Adrenal gland (tissue), 5 donors: ENCODE measurements around the gene TRAF1.

Source experiments
- POLR2A ChIP-seq, 2 donors: fragments of 450-650 bp; IDR thresholded peaks; one replicate each; pipeline ENCODE4 v1.6.1; 2017; ENCODE audit warnings: antibody characterized with exemption in 2 of 2, mild to moderate bottlenecking in 2 of 2, moderate library complexity in 1 of 2
- TF ChIP-seq, protein P1 (sequence below), 6 experiments: fragments of 450-650 bp in 4 of 6; fragments of 200-600 bp in 2 of 6; sonication (generic) in 1 of 6; IDR thresholded peaks; 1 replicate in 5 of 6; 2 replicates in 1 of 6; pipeline versions ENCODE4 v1.5.1 to v1.8.0; 2016 to 2021; ENCODE audit warnings: antibody characterized with exemption in 6 of 6, mild to moderate bottlenecking in 2 of 6, moderate library complexity in 1 of 6
- donor health status: DM: no; HTN: no; CAD: no.

- TF ChIP-seq, protein P1, sequence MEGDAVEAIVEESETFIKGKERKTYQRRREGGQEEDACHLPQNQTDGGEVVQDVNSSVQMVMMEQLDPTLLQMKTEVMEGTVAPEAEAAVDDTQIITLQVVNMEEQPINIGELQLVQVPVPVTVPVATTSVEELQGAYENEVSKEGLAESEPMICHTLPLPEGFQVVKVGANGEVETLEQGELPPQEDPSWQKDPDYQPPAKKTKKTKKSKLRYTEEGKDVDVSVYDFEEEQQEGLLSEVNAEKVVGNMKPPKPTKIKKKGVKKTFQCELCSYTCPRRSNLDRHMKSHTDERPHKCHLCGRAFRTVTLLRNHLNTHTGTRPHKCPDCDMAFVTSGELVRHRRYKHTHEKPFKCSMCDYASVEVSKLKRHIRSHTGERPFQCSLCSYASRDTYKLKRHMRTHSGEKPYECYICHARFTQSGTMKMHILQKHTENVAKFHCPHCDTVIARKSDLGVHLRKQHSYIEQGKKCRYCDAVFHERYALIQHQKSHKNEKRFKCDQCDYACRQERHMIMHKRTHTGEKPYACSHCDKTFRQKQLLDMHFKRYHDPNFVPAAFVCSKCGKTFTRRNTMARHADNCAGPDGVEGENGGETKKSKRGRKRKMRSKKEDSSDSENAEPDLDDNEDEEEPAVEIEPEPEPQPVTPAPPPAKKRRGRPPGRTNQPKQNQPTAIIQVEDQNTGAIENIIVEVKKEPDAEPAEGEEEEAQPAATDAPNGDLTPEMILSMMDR (IDR thresholded peaks at IDR 0.05), result no peak
- TF ChIP-seq POLR2A (IDR thresholded peaks at IDR 0.05), result no peak
Measured at GRCh38 chr9:120956862-120957261, 30.3 kb upstream of the TRAF1 start.
